Neuronal stem cell (in vitro differentiated cells): ENCODE data around the gene PLCE1.

Source experiments
- DNase-seq: peaks from one replicate; pipeline ENCODE4 v3.0.0-alpha.2; 2013; ENCODE audit warnings: low spot score
- H2AFZ ChIP-seq: one replicate; pipeline ENCODE4 v1.6.1; 2013; ENCODE audit warnings: mild to moderate bottlenecking, low read length, inconsistent platforms
- H2AK5ac ChIP-seq: 2 replicates; pipeline ENCODE4 v1.6.1; 2013; ENCODE audit warnings: low read depth, mild to moderate bottlenecking, inconsistent platforms, low read length, moderate library complexity, mixed read lengths
- H2BK120ac ChIP-seq: 2 replicates; pipeline ENCODE4 v1.6.1; 2013; ENCODE audit warnings: low read depth, mild to moderate bottlenecking, inconsistent platforms, low read length, moderate library complexity, mixed read lengths
- H2BK12ac ChIP-seq: one replicate; pipeline ENCODE4 v1.6.1; 2013; ENCODE audit warnings: low read length, inconsistent platforms
- H2BK15ac ChIP-seq: 2 replicates; pipeline ENCODE4 v1.6.1; 2013; ENCODE audit warnings: mild to moderate bottlenecking, low read length, inconsistent platforms, mixed read lengths
- H2BK5ac ChIP-seq: one replicate; pipeline ENCODE4 v1.6.1; 2013; ENCODE audit warnings: inconsistent platforms, mild to moderate bottlenecking, low read length, moderate library complexity
- H3K14ac ChIP-seq: one replicate; pipeline ENCODE4 v1.6.1; 2013; ENCODE audit warnings: low read length, inconsistent platforms
- H3K18ac ChIP-seq: 2 replicates; pipeline ENCODE4 v1.6.1; 2013; ENCODE audit warnings: low read length, inconsistent platforms
- H3K23ac ChIP-seq: 2 replicates; pipeline ENCODE4 v1.6.1; 2013; ENCODE audit warnings: low read depth, mild to moderate bottlenecking, mixed read lengths, low read length, inconsistent platforms; ENCODE audit not compliant: poor library complexity
- H3K27ac ChIP-seq: replicated peaks from 3 replicates; pipeline ENCODE4 v1.5.1; 2013; ENCODE audit warnings: low read length, inconsistent platforms
- H3K27me3 ChIP-seq, 3 experiments: 2 replicates each; pipeline ENCODE4 v1.6.1; 2013; ENCODE audit warnings: low read length in 3 of 3, mild to moderate bottlenecking in 2 of 3, inconsistent platforms in 1 of 3, low read depth in 1 of 3, mixed read lengths in 1 of 3, moderate library complexity in 1 of 3; ENCODE audit not compliant: control insufficient read depth in 3 of 3, insufficient read depth in 3 of 3
- H3K36me3 ChIP-seq, 2 donors: replicated peaks in 1 of 2; 2 replicates each; pipeline ENCODE4 v1.6.1; 2013; ENCODE audit warnings: low read length in 2 of 2; ENCODE audit not compliant: control insufficient read depth in 2 of 2, insufficient read depth in 2 of 2
- H3K4ac ChIP-seq: 2 replicates; pipeline ENCODE4 v1.6.1; 2013; ENCODE audit warnings: inconsistent platforms, mild to moderate bottlenecking, low read length, moderate library complexity
- H3K4me1 ChIP-seq, 2 donors: 1 replicate in 1 of 2; 2 replicates in 1 of 2; pipeline ENCODE4 v1.6.1; 2013; ENCODE audit warnings: low read length in 2 of 2, low read depth in 1 of 2; ENCODE audit not compliant: control insufficient read depth in 2 of 2, insufficient read depth in 1 of 2
- H3K4me2 ChIP-seq: one replicate; pipeline ENCODE4 v1.6.1; 2013; ENCODE audit warnings: mild to moderate bottlenecking, low read length, inconsistent platforms; ENCODE audit not compliant: insufficient read depth, poor library complexity, severe bottlenecking
- H3K4me3 ChIP-seq, 2 donors: 2 replicates each; pipeline ENCODE4 v1.5.1; 2013; ENCODE audit warnings: low read length in 2 of 2, mild to moderate bottlenecking in 2 of 2, inconsistent platforms in 1 of 2, moderate library complexity in 1 of 2
- H3K79me1 ChIP-seq: one replicate; pipeline ENCODE4 v1.6.1; 2013; ENCODE audit warnings: low read depth, mild to moderate bottlenecking, inconsistent platforms, low read length, moderate library complexity
- H3K9ac ChIP-seq: one replicate; pipeline ENCODE4 v1.6.1; 2013; ENCODE audit warnings: mild to moderate bottlenecking, low read depth, low read length, inconsistent platforms; ENCODE audit not compliant: poor library complexity
- H3K9me3 ChIP-seq, 2 donors: replicated peaks in 1 of 2; 2 replicates each; pipeline versions ENCODE3 to v1.6.1; 2013; ENCODE audit warnings: low read length in 2 of 2, mild to moderate bottlenecking in 2 of 2, inconsistent platforms in 1 of 2, low read depth in 1 of 2, mixed read lengths in 1 of 2, moderate library complexity in 1 of 2; ENCODE audit not compliant: control insufficient read depth in 2 of 2, insufficient read depth in 1 of 2
- H4K8ac ChIP-seq: one replicate; pipeline ENCODE4 v1.6.1; 2013; ENCODE audit warnings: low read depth, mild to moderate bottlenecking, inconsistent platforms, low read length, moderate library complexity
- H4K91ac ChIP-seq: one replicate; pipeline ENCODE4 v1.6.1; 2013; ENCODE audit warnings: low read length, low read depth, mild to moderate bottlenecking, inconsistent platforms; ENCODE audit not compliant: poor library complexity
- WGBS, 2 donors: extraction: QIAGEN DNeasy Blood & Tissue Kit; methylation state at CpG; one replicate each; pipeline ENCODE4 v1.1.7; 2013; ENCODE audit warnings: missing lambda C conversion rate in 2 of 2, mixed read lengths in 1 of 2; ENCODE audit not compliant: insufficient read length in 2 of 2, insufficient replicate concordance in 1 of 2; ENCODE audit errors: extremely low coverage in 2 of 2; 5-methylcytosine and 5-hydroxymethylcytosine counted together

PLCE1 gene

GRCh38 chr10:93951905-93952304, 41.8 kb upstream of the PLCE1 start:
- H4K91ac ChIP-seq, result no peak overlapping the region
- no peaks in the 10 kb centered on the region for H3K9me3 ChIP-seq
- H3K27me3 ChIP-seq, result no peaks in the 10 kb centered on the region
- H2AFZ ChIP-seq, result no peak overlapping the region
- WGBS, 2 donors, result no CpG with 5 or more reads among the region's 2 CpGs
- H3K79me1 ChIP-seq, result no peaks in the 10 kb centered on the region
- no peak overlapping the region for H4K8ac ChIP-seq
- H3K36me3 ChIP-seq, result no peaks in the 10 kb centered on the region
- no peak overlapping the region for H2BK120ac ChIP-seq
- H2BK15ac ChIP-seq, result no peak overlapping the region
- no peak for DNase-seq
- H3K4ac ChIP-seq, result no peak overlapping the region
- no peak overlapping the region for H3K14ac ChIP-seq
- H2BK12ac ChIP-seq, result no peak overlapping the region
- no peak overlapping the region for H3K23ac ChIP-seq
- no peak overlapping the region for H3K9ac ChIP-seq
- H3K27ac ChIP-seq, result no peak overlapping the region
- no peak overlapping the region for H2BK5ac ChIP-seq
- no peak overlapping the region for H3K4me3 ChIP-seq
- no peak overlapping the region for H2AK5ac ChIP-seq
- H3K18ac ChIP-seq, result no peak overlapping the region
- H3K4me1 ChIP-seq, result peaks cover 0 to 4% of the 10 kb centered on the region in 2 donors
- H3K4me2 ChIP-seq, result no peak overlapping the region

DNA sequence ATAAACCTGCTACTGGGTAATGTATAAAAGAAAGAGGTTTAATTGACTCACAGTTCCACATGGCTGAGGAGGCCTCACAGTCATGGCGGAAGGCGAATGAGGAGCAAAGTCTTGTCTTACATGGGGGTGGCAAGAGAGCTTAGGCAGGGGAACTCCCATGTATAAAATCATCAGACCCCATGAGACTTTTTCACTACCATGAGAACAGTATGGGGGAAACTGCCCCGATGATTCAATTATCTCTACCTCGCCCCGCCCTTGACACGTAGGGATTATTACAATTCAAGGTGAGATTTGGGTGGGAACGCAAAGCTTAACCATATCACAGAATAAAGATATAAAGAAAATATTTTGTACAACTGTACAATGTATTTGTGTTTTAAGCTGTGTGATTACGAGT, 39.4 kb upstream of the PLCE1 start:
- Histone ChIP-seq H3K27ac (no peak overlapping the region), H2BK12ac (no peak overlapping the region), H2BK120ac (no peak overlapping the region), H3K4me2 (no peak overlapping the region), H2AFZ (no peak overlapping the region), H3K36me3 (no peaks in the 10 kb centered on the region), H3K9ac (no peak overlapping the region), H3K4ac (no peak overlapping the region), H3K79me1 (no peaks in the 10 kb centered on the region), H2BK15ac (no peak overlapping the region), H3K4me1 (no peaks in the 10 kb centered on the region), H3K9me3 (no peaks in the 10 kb centered on the region), H4K8ac (no peak overlapping the region), H2BK5ac (no peak overlapping the region), H3K14ac (no peak overlapping the region), H3K4me3 (no peak overlapping the region), H3K18ac (no peak overlapping the region), H2AK5ac (no peak overlapping the region), H3K23ac (no peak overlapping the region), H3K27me3 (no peaks in the 10 kb centered on the region), H4K91ac (no peak overlapping the region)
- no peak for DNase-seq
- WGBS, 2 donors, result no CpG with 5 or more reads among the region's 8 CpGs

GRCh38 chr10:93954726-93955363, 38.9 kb upstream of the PLCE1 start:
- H3K4ac ChIP-seq, result no peak overlapping the region
- H2BK5ac ChIP-seq, result no peak overlapping the region
- H2AK5ac ChIP-seq, result no peak overlapping the region
- H2BK120ac ChIP-seq, result no peak overlapping the region
- no peak for DNase-seq
- no peak overlapping the region for H2BK15ac ChIP-seq
- H3K9ac ChIP-seq, result no peak overlapping the region
- no peak overlapping the region for H3K4me2 ChIP-seq
- WGBS, 2 donors, result no CpG with 5 or more reads among the region's 5 CpGs
- no peak overlapping the region for H3K23ac ChIP-seq
- no peak overlapping the region for H3K4me3 ChIP-seq
- H3K4me1 ChIP-seq, result no peaks in the 10 kb centered on the region
- no peak overlapping the region for H4K91ac ChIP-seq
- H3K27ac ChIP-seq, result no peak overlapping the region
- H3K36me3 ChIP-seq, result peaks cover 0 to 2% of the 10 kb centered on the region in 2 donors
- no peaks in the 10 kb centered on the region for H3K79me1 ChIP-seq
- H3K18ac ChIP-seq, result no peak overlapping the region
- H4K8ac ChIP-seq, result no peak overlapping the region
- no peak overlapping the region for H2AFZ ChIP-seq
- H3K14ac ChIP-seq, result no peak overlapping the region
- H3K27me3 ChIP-seq, result no peaks in the 10 kb centered on the region
- no peaks in the 10 kb centered on the region for H3K9me3 ChIP-seq
- H2BK12ac ChIP-seq, result no peak overlapping the region

DNA sequence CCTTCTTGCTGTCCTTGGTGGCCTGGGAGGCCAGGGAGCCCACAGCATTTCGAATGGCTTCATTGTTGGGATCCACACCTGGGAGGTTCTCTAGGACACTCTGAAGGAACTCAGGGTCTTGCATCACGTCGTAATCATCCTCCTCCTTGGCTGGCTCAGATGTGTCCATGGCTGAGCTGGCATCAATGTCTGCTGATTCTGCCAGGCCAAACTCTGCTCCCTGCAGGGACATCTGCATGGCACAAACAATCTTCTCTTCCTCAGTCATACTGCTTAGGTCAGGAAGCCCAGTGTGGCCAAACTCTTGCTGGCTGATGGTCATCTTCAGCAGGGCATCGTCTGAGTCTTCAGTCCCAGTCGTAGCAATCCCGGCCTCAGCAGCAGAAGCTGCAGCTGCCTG, 34.9 kb upstream of the PLCE1 start:
- no peak overlapping the region for H2BK120ac ChIP-seq
- H3K4me2 ChIP-seq, result no peak overlapping the region
- no peak overlapping the region for H3K23ac ChIP-seq
- H3K18ac ChIP-seq, result no peak overlapping the region
- H3K9me3 ChIP-seq, result no peaks in the 10 kb centered on the region
- no peak overlapping the region for H3K4ac ChIP-seq
- no peaks in the 10 kb centered on the region for H3K27me3 ChIP-seq
- H3K4me1 ChIP-seq, result no peaks in the 10 kb centered on the region
- no peak overlapping the region for H4K8ac ChIP-seq
- no peak overlapping the region for H3K27ac ChIP-seq
- H3K36me3 ChIP-seq, result peaks cover 0 to 2% of the 10 kb centered on the region in 2 donors
- H3K9ac ChIP-seq, result no peak overlapping the region
- no peak overlapping the region for H2AFZ ChIP-seq
- no peak overlapping the region for H4K91ac ChIP-seq
- no CpG with 5 or more reads among the region's 6 CpGs for WGBS, 2 donors
- DNase-seq, result no peak
- no peak overlapping the region for H2BK12ac ChIP-seq
- H2BK15ac ChIP-seq, result no peak overlapping the region
- H3K14ac ChIP-seq, result no peak overlapping the region
- H3K4me3 ChIP-seq, result no peak overlapping the region
- H3K79me1 ChIP-seq, result no peaks in the 10 kb centered on the region
- no peak overlapping the region for H2BK5ac ChIP-seq
- no peak overlapping the region for H2AK5ac ChIP-seq
